Measurements from ENCODE around the gene TFAP2D. TPM values are rescaled to one million over a fixed set of nuclear protein-coding genes. Genes with fewer than 3 reads are reported as not detected.

TFAP2D gene
- total and polyA plus RNA-seq, 8 donors = not detected

GRCh38 chr6:50780382-50780781 lies 67.1 kb downstream of the TFAP2D start:
- no peaks in the 10 kb centered on the region for H3K9me3 ChIP-seq
- 84% methylated on average over 5 of the region's 5 CpGs for WGBS, 2 donors
- no peak for DNase-seq
- no peak overlapping the region for H3K27ac ChIP-seq
- H3K27me3 ChIP-seq = peaks cover 0 to 3% (median 0%) of the 10 kb centered on the region in 4 donors
- no peak overlapping the region for H3K4me3 ChIP-seq
- no peaks in the 10 kb centered on the region for H3K36me3 ChIP-seq
- intact Hi-C loops (cut with DNase I) = no loop called here
- TF ChIP-seq CTCF (IDR thresholded peaks at IDR 0.05) = no peak
- ATAC-seq = no peak
- no peak for FAIRE-seq
- H3K4me1 ChIP-seq = no peaks in the 10 kb centered on the region

- intact Hi-C loops (cut with DNase I) = no loop called here
- TF ChIP-seq CTCF (IDR thresholded peaks at IDR 0.05) = no peak
- Histone ChIP-seq H3K27ac (no peak overlapping the region), H3K9me3 (no peaks in the 10 kb centered on the region), H3K4me1 (no peaks in the 10 kb centered on the region), H3K36me3 (no peaks in the 10 kb centered on the region), H3K4me3 (no peak overlapping the region), H3K27me3 (no peaks in the 10 kb centered on the region)
- FAIRE-seq = no peak
- ATAC-seq = no peak
- WGBS, 2 donors = 20 to 25% methylated on average over 1 of the region's 1 CpG
- no peak for DNase-seq
Observed at GRCh38 chr6:50785921-50786320, 72.6 kb downstream of the TFAP2D start.

- H3K9me3 ChIP-seq = no peaks in the 10 kb centered on the region
- no peak overlapping the region for H3K4me3 ChIP-seq
- peak; percentile 22 to 69 (median 48) for TF ChIP-seq CTCF (IDR thresholded peaks at IDR 0.05)
- 0 to 1% methylated on average over 3 of the region's 3 CpGs for WGBS, 2 donors
- intact Hi-C loops (cut with DNase I) = no loop called here
- H3K27me3 ChIP-seq = peaks cover 0 to 4% (median 0%) of the 10 kb centered on the region in 4 donors
- ATAC-seq = peak in 3 of 4 donors; percentile 73 to 79 (median 75)
- no peak overlapping the region for H3K27ac ChIP-seq
- peak; percentile 91 for FAIRE-seq
- no peaks in the 10 kb centered on the region for H3K36me3 ChIP-seq
- peak in 1 of 6 donors; percentile 9 for DNase-seq
- H3K4me1 ChIP-seq = no peaks in the 10 kb centered on the region
Observed at GRCh38 chr6:50791900-50792508, 78.7 kb downstream of the TFAP2D start.

- Histone ChIP-seq H3K36me3 (no peaks in the 10 kb centered on the region), H3K27ac (no peak overlapping the region), H3K9me3 (no peaks in the 10 kb centered on the region), H3K4me3 (no peak overlapping the region), H3K4me1 (no peaks in the 10 kb centered on the region), H3K27me3 (peaks cover 0 to 4% (median 0%) of the 10 kb centered on the region in 4 donors)
- FAIRE-seq (no peak), DNase-seq (no peak), ATAC-seq (no peak)
- no peak for TF ChIP-seq CTCF (IDR thresholded peaks at IDR 0.05)
- WGBS, 2 donors = 24 to 31% methylated on average over 1 of the region's 1 CpG
- intact Hi-C loops (cut with DNase I) = no loop called here
Observed at GRCh38 chr6:50792771-50793170, 79.4 kb downstream of the TFAP2D start.

GRCh38 chr6:50795574-50795973 lies 82.2 kb downstream of the TFAP2D start:
- intact Hi-C loops (cut with DNase I) = no loop called here
- WGBS, 2 donors = 26 to 37% methylated on average over 5 of the region's 5 CpGs
- Histone ChIP-seq H3K27me3 (peaks cover 0 to 4% (median 0%) of the 10 kb centered on the region in 4 donors), H3K4me3 (no peak overlapping the region), H3K36me3 (no peaks in the 10 kb centered on the region), H3K27ac (no peak overlapping the region), H3K9me3 (no peaks in the 10 kb centered on the region), H3K4me1 (no peaks in the 10 kb centered on the region)
- TF ChIP-seq CTCF (IDR thresholded peaks at IDR 0.05) = no peak
- DNase-seq (no peak), FAIRE-seq (no peak), ATAC-seq (no peak)

All from pancreas (tissue), 10 donors.